Activated CD8-positive, alpha-beta T cell treated with anti-CD3 and anti-CD28 coated beads for 36 hours (primary cell): ENCODE measurements around the gene DPH7. TPM values are rescaled to one million over a fixed set of nuclear protein-coding genes. Genes with fewer than 3 reads are reported as not detected.

ENCODE experiments used
- ATAC-seq: fragments of 200-7000 bp; cut with Tn5 transposase; one replicate; pipeline ENCODE4 v1.10.0; 2021; ENCODE audit warnings: mild to moderate bottlenecking, moderate library complexity
- CTCF ChIA-PET: fragments of 350-600 bp; sonication (Branson Sonifier 250); formaldehyde crosslinking; loops from one replicate; lab custom pipeline; 2021; ENCODE audit warnings: antibody characterized with exemption; lab: Charles Lee
- POLR2A ChIA-PET: fragments of 350-600 bp; sonication (Branson Sonifier 250); formaldehyde crosslinking; loops from one replicate; lab custom pipeline; 2021; ENCODE audit warnings: antibody characterized with exemption; lab: Charles Lee
- DNase-seq: peaks from one replicate; pipeline ENCODE4 v3.0.0-alpha.2; 2020
- H3K27ac Mint-ChIP-seq: one replicate; pipeline ENCODE4 v1.8.0; 2021; ENCODE audit warnings: mild to moderate bottlenecking, mixed read lengths
- H3K27me3 Mint-ChIP-seq: one replicate; pipeline ENCODE4 v1.8.0; 2021; ENCODE audit warnings: mixed read lengths
- H3K36me3 Mint-ChIP-seq: one replicate; pipeline ENCODE4 v1.8.0; 2021; ENCODE audit warnings: low read depth, mixed read lengths
- H3K4me1 Mint-ChIP-seq: one replicate; pipeline ENCODE4 v1.8.0; 2021; ENCODE audit warnings: low read depth, mixed read lengths
- H3K4me3 Mint-ChIP-seq: one replicate; pipeline ENCODE4 v1.8.0; 2021; ENCODE audit warnings: mild to moderate bottlenecking, moderate library complexity, mixed read lengths
- H3K9me3 Mint-ChIP-seq: one replicate; pipeline ENCODE4 v1.8.0; 2021; ENCODE audit warnings: mixed read lengths
- intact Hi-C: fragments of 100-400 bp; cut with micrococcal nuclease; formaldehyde crosslinking; loops from one replicate; pipeline ENCODE4 v1.10.0; 2022
- total RNA-seq, 2 experiments: library from RNA; stranded (reverse); gene quantifications; one replicate each; pipeline ENCODE4 v1.2.3, GENCODE V29; 2021
- TF ChIP-seq, protein P1 (sequence below): fragments of 200-600 bp; IDR thresholded peaks from one replicate; pipeline ENCODE4 v1.8.0; 2022; ENCODE audit warnings: antibody characterized with exemption, mild to moderate bottlenecking

The DPH7 gene
- total RNA-seq, 2 experiments from 2014 or later, result 33.7 to 35.0 TPM

GRCh38 chr9:137592767-137593166 lies 14.0 kb upstream of the DPH7 start:
- intact Hi-C loops, result no loop called here
- Mint-ChIP-seq H3K36me3 (peaks cover 10% of the 10 kb centered on the region), H3K27ac (no peak overlapping the region), H3K27me3 (no peaks in the 10 kb centered on the region), H3K9me3 (no peaks in the 10 kb centered on the region), H3K4me3 (no peak overlapping the region), H3K4me1 (peaks cover 22% of the 10 kb centered on the region)
- TF ChIP-seq, protein P1, sequence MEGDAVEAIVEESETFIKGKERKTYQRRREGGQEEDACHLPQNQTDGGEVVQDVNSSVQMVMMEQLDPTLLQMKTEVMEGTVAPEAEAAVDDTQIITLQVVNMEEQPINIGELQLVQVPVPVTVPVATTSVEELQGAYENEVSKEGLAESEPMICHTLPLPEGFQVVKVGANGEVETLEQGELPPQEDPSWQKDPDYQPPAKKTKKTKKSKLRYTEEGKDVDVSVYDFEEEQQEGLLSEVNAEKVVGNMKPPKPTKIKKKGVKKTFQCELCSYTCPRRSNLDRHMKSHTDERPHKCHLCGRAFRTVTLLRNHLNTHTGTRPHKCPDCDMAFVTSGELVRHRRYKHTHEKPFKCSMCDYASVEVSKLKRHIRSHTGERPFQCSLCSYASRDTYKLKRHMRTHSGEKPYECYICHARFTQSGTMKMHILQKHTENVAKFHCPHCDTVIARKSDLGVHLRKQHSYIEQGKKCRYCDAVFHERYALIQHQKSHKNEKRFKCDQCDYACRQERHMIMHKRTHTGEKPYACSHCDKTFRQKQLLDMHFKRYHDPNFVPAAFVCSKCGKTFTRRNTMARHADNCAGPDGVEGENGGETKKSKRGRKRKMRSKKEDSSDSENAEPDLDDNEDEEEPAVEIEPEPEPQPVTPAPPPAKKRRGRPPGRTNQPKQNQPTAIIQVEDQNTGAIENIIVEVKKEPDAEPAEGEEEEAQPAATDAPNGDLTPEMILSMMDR, result no peak
- CTCF ChIA-PET, result interaction anchor here (1.3 kb wide), 1 partner anchor 12 kb away, joined by 3 read pairs; no protein-coding TSS in a partner anchor
- no peak for DNase-seq
- POLR2A ChIA-PET, result interaction anchor here (1.3 to 3.0 kb wide), 2 partner anchors 11 to 35 kb away, joined by 3 to 7 read pairs; no protein-coding TSS in a partner anchor
- no peak for ATAC-seq

DNA sequence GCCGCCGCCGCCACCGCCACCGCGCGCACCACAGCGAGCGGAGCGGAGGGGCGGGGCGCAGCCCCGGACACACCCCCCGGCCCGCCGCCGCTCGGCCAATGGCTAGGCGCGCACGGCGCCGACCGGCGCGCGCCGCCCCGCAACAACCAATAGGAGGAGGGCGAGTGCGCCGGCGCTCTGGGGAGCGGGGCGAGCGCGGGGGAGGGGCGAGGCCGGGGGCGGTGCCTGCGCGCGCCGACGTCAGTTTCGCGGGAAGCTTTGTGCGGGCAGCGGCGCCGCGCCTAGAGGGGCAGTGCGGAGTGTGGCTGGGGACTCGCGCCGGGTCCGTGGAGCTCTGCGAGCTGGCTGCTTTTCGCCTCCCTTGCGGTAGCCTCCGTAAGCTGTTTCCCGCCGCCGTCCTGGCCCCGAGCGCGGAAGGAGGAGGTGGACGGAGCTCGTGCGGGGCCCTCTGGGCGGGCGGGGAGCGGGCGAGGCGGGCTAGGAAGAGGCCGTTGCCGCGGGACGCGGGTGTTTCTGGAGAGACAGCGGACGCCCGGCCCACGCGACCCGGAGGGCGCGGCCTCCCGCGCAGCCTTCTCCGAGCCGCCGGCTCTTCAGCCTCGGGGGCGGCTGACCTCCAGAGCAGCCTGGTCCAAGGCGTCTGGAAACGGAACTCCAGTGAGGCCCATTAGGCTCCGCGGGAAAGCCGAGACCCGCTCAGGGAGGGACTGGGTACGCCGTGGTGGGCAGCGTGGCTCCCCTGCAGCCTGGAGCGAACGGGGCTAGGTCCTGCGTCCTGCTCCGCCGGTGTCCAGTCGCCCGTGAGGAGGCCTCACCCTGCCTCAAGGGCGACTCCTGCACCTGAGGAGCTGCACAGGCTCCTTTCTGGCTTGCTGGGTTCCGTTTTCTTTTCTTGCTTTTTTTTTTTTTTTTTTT lies 12.0 kb upstream of the DPH7 start, which contains the start of gene ZMYND19:
Gene ZMYND19 (minus strand): TSS at position 44 of the 915 bp plus-strand sequence. CDS start 249 bp downstream, outside the sequence.
- Mint-ChIP-seq H3K27me3 (no peaks in the 10 kb centered on the region), H3K9me3 (no peaks in the 10 kb centered on the region), H3K4me1 (peaks cover 23% of the 10 kb centered on the region), H3K27ac (peak within 1 kb of the TSS; percentile 94), H3K4me3 (peak within 1 kb of the TSS; percentile 91), H3K36me3 (peaks cover 21% of the 10 kb centered on the region)
- POLR2A ChIA-PET, result interaction anchor here (2.0 to 5.0 kb wide), 3 partner anchors 11 to 31 kb away, joined by 7 to 33 read pairs (median 9); partner anchors contain the start of gene DPH7
- TF ChIP-seq, protein P1, result peak; percentile 3
- peak; percentile 98 for ATAC-seq
- intact Hi-C loops, result no loop called here
- DNase-seq, result peak; percentile 85
- CTCF ChIA-PET, result interaction anchor here (1.1 to 1.8 kb wide), 4 partner anchors 9 to 39 kb away, joined by 3 to 5 read pairs (median 4); partner anchors contain the start of genes DPH7 and MRPL41

DNA sequence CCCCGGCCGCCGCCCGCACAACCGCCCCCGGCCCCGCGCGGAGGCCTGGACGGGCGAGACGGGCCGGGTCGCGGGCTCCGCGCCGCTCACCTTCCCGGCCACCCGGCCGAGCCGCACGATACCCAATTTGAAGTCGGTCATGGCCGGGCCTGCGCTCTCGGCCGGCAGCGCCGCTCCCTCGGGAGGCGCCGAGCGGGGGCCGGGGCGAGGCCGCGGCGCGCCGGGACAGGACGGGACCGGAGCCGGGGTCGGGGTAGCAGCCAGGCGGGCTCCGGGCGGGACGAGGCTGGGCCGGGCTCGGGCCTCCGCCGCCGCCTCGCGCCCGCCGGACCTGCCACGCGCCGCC lies 11.4 kb upstream of the DPH7 start:
- Mint-ChIP-seq H3K9me3 (no peaks in the 10 kb centered on the region), H3K4me3 (no peak overlapping the region), H3K4me1 (peaks cover 23% of the 10 kb centered on the region), H3K27ac (no peak overlapping the region), H3K36me3 (peaks cover 21% of the 10 kb centered on the region), H3K27me3 (no peaks in the 10 kb centered on the region)
- ATAC-seq (peak; percentile 31), DNase-seq (no peak)
- ChIA-PET POLR2A (interaction anchor here (2.0 to 5.0 kb wide), 3 partner anchors 10 to 32 kb away, joined by 7 to 33 read pairs (median 9); partner anchors contain the start of gene DPH7), CTCF (interaction anchor here (1.2 to 1.8 kb wide), 2 partner anchors 8 to 10 kb away, joined by 3 to 5 read pairs; no protein-coding TSS in a partner anchor)
- TF ChIP-seq, protein P1, result no peak
- intact Hi-C loops, result no loop called here

DNA sequence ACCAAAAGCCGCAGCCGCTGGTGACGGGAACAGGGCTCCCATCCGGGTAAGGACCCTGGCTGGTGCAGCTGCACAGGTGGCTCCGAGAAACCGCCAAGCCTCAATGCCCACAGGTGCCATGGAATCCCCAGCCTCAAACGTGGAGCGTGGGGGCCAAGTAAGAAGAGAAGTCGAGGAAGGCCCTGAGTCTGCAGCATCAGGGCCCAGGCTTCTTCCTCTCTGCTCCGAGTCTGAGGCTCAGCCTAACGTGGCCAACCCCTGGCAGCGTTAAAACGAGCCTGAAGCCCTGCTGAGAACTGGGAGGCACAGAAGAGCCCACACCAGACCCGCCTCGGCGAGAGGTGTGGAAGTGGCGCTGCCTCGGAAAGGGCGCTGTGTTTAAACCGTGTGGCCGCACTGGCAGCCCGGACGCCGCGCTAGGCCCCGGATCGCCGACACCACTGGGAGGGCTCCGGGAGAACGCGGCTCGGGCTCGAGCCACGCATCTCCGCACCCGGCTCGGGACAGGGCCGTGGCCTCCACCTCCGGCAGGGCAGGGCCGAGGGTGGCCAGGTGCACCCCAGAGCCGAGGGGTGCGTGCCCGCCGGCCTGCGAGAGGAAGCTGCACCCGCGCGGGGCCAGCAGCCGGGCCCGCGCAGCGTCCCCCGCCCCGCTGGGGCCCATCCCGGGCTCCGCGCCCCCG lies 10.9 kb upstream of the DPH7 start:
- ChIA-PET POLR2A (interaction anchor here (0.9 to 5.0 kb wide), 2 partner anchors 10 to 37 kb away, joined by 3 to 33 read pairs; partner anchors contain the start of gene DPH7), CTCF (interaction anchor here (1.3 to 2.6 kb wide), 4 partner anchors 9 to 32 kb away, joined by 3 to 20 read pairs (median 9); partner anchors contain the start of gene DPH7)
- Mint-ChIP-seq H3K36me3 (peaks cover 24% of the 10 kb centered on the region), H3K4me3 (peak overlapping the region; percentile 84), H3K4me1 (peaks cover 25% of the 10 kb centered on the region), H3K27me3 (no peaks in the 10 kb centered on the region), H3K9me3 (no peaks in the 10 kb centered on the region), H3K27ac (no peak overlapping the region)
- peak; percentile 26 for DNase-seq
- ATAC-seq, result peak; percentile 2
- TF ChIP-seq, protein P1, result no peak
- intact Hi-C loops, result no loop called here
